Measurements from ENCODE around the gene LRRK2.
"Not testable (repeated sequence)": the region's sequence is repeated elsewhere in the genome, so short reads cannot be mapped to it uniquely, and the experiment has no call there.

The LRRK2 gene

GRCh38 chr12:40215982-40216381 is 8.8 kb upstream of the LRRK2 start:
- DNase-seq, result no peak

DNA sequence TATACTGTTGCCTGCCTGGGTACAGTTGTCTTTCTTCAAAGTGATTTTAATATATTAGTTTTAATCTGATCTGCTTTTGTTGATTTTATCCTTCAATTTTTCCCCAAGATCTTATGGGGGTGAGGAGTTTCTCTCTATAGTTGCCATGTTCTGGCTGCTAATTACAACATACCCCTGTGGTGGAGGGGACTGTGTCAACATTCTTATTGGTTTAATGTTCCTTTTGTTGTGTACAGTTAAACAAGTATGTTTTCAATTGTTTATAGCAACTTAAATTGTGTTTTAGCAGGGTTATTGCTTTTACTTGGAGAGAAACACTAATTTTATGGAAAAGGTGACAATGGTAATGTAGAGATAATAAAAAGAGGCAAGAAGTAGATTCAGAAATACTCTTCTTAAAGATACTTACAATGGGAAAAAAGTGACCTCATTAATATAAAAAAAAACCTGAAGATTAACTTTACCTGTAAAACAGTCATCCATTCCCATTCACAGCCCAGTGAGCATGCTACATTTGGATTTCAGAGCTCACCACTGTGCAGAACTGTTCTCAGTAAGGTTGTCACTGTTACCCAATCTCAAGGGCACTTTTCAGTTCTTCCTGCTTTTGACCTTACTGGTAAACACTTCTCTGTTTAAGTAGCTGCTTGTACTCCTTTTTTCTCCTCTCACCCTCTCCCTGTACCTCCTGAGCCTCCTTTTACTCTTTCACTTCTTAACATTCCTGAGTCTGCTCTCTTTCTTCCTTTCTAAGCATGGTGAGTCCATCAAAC is 8.1 kb upstream of the LRRK2 start:
- no peak for DNase-seq

GRCh38 chr12:40219760-40220159 is 5.0 kb upstream of the LRRK2 start:
- DNase-seq, result no peak

- no peak for DNase-seq
Measured at GRCh38 chr12:40222247-40222646, 2.5 kb upstream of the LRRK2 start.

GRCh38 chr12:40223646-40224045 is 1.2 kb upstream of the LRRK2 start:
- no peak for DNase-seq

- DNase-seq, result no peak
Measured at GRCh38 chr12:40225337-40225983, 663 bp downstream of the LRRK2 start.

GRCh38 chr12:40225984-40226602 is 1.3 kb downstream of the LRRK2 start:
- DNase-seq, result no peak

DNA sequence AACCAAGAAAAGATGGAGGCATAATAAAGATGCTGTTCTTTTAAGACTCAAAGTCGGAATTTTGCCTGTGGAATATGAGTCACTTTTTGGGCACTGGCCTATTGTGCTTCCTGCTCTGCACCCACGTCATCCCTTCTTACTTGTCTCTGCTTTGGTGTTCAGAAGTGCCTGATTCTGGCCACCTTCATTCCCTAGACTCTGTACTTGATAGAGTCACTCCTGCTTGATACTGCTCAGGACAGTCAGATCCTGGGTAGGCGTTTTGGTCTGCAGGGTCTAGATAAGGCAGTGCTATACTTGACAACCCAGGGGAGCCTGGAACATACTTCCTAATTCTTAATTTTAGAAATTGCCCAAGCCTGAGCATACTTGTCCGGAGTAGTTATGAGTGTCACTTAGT is 1.9 kb downstream of the LRRK2 start:
- DNase-seq, result no peak

DNA sequence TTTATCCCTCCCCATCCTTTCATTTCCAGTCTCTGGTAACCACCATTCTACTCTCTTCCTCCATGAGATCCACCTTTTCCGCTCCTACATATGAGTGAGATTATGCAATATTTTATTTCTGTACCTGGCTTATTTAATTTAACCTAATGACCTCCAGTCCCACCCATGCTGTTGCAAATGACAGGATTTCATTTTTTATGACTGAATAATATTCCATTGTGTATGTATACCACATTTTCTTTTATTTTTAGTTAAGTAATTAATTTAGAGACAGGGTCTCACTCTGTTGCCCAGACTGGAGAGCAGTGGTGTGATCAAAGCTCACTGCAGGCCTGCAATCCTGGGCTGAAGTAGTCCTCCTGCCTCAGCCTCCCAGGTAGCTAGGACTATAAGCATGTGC is 2.6 kb downstream of the LRRK2 start:
- DNase-seq, result no peak

DNA sequence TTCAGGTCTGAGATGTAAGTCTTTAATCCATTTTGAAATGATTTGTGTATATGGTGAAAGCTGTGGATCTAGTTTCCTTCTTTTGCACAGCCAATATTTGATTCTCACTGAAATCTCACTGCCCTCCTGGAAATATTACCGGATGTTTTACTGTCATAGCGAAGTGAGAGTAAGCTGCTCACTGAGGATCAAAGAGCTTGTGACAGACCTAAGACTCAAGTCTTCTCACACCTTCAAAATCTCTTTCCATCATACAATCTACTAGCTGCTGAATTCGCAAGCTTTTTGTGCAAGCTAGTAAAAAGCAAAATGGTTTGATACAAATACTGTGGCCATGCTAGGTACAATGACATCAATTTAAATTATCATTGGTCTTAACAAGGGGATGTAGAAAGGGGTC is 3.9 kb downstream of the LRRK2 start:
- no peak for DNase-seq

DNA sequence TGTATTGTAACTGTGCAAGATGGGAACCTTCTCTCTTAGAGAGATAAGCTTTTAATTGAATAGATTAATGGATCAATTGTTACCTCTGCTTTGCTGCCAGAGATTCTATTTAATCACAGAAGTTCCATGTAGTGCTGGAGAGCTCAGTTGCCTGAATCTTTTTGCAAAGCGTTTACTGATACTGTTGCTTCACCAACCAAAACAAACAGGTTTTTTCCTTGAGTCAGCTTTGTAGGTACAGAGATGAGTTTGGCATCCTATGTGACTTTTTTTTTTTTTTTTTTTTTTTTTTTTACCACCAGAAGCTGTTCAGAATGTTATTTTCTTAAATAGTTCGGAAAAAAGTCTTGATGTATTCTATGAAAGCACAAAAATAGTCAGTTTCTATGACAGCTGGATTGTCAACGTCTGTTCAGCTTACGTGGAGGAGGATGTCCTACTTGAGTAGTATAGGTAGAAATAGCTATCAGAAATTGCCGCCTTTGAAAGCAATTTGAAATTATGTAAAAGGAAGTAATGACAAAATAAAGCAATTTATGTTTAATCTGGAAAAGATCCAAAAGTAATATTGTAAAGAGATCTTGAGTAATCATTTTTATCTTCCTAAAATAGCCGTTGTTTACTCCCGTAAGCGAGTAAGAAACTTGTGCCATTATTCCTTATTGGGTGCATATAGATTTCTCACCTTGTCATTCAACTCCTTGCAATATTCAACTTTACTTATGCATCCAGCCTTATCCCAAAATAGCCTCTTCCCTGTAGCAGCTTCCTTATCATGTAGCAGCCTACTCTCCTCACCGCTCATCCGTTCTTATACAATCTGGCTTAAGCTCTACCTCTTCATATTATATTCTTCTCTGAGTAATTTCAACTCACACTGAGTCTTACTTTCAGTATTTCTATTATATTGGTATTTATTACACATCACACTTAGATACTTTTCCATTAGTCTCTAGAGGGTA is 5.2 kb downstream of the LRRK2 start:
- DNase-seq, result no peak

- DNase-seq, result no peak
Measured at GRCh38 chr12:40232602-40233001, 7.8 kb downstream of the LRRK2 start.

DNA sequence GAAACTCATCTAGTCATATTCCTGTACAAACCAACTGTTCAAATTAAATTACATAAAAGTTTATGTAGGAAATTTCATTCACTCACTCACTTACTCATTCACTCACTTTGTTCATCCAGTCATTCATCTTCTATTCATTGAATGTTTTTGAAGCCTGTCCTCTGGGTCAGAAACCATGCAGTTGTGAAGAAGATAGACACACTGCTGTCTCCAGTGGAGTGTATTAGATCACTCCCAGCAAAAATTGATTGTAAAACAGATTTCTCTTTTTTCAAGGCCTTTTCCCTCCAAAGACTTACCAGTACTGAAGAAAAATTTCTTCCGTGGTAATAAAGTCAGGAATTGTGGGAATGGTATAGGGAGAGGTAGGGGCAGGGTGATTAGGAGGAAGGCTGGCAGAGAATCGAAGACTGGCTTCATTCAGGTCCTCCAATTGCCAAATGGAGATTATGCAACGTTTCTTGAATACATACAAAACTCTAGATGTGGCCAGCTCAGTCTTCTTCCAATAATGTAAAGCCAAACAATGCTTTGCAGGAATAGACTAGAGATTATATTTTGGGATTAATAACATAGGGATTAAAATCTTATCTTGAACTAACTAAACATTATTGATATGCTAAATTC is 9.1 kb downstream of the LRRK2 start:
- DNase-seq, result no peak

DNA sequence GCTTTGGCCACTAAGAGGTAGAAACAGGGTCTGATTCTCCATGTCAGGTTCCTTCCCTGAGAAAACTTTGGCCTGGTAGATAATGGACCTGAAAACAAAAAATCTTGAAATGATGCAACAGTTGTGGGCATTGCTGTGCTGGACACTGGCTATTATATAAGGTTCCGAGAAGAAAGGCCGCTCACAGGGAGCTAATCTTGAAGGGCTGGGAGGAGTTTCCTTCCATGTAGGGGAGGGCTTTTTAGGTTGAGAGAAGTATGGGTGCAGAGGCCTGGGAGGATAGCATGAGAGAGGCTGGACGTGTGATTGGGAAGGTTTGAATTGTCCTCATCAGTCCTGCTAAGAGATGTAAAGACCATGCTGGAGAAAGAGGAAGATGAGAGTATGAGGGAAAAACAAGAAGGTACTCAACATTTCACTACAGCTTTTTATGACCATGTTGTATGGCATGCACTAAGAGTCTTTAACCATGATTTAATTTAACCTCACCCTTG is 11.6 kb downstream of the LRRK2 start:
- no peak for DNase-seq

DNA sequence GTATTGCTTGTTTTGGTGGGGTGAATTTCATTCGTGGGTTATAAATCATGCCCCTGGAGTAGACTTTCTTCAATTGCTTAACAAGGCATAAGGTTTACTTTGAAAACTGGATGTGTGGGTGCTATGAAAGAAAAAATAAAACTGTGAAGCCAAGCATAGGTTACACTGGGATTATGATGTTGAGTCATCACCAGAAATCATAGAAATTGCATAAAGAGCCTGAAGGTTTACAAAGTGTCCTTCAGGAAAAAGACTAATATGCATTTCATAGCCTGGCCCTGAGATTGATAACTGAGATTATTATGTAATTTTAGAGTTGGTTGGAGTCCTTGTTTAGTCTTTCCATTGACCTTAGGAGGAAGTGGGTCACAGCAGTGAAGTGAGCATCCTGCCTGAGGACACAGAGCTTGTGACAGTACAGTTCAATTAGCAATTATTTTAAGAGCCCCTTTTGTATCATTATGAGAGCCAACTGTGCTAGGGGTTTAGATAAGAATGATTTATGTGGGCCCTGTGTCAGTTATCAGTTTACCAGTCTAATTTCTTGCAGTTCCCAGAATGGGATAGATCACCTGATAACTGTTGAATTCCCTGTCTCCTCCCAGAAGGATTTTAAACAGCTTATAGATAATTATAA is 13.6 kb downstream of the LRRK2 start:
- DNase-seq, result no peak

GRCh38 chr12:40238979-40239378 is 14.2 kb downstream of the LRRK2 start:
- no peak for DNase-seq

DNA sequence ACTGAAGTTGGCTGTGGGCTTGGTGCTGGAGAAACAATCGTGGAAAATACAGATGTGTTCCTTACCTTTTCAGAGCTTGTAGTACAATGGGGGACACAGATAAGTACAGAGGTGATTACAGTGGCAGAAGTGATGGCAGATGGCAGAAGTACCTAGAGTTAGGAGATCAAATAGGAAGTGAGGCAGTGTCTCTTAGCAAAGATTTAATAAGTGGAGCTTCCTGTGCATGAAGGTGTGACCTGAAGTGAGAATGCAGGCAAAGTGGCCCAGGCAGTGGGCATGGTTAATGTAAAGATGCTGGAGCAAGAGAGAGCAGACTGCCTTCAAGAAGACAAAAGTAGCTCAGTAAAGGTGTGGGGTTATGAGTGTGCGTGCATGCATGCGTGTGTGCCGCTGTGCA is 16.0 kb downstream of the LRRK2 start:
- DNase-seq, result no peak

- DNase-seq, result no peak
Measured at GRCh38 chr12:40241741-40242140, 16.9 kb downstream of the LRRK2 start.

- not testable (repeated sequence) for DNase-seq
Measured at GRCh38 chr12:40244526-40245156, 19.8 kb downstream of the LRRK2 start.

DNA sequence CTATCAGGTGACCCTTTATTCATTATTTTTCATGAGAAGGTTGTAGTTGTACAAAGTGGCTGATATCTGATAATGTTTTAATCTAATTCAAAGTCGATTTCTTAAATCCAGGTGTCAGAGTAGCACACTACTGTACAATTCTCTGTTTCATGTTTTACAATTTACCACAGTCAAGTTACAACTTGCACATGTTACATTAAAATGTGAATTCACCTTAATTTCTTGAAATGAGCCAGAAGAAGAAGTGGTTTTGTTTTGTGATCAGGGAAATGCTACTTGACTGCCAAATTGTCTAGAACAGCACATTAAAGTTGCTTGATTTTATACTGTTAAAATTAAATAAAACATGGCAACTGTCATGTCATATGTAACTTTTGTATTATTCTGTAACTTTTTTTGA is 23.2 kb downstream of the LRRK2 start:
- no peak for DNase-seq

- DNase-seq, result no peak
Measured at GRCh38 chr12:40248585-40249297, 23.9 kb downstream of the LRRK2 start.

All from NCI-H1436 treated with DMSO at 0.1 percent for 48 hours (cell line).